IPS DF 19.7 (cell line): ENCODE measurements around the gene MXRA7.

Experiments used
- DNase-seq: peaks from one replicate; pipeline ENCODE4 v3.0.0-alpha.2; 2013; ENCODE audit warnings: low read depth, low spot score

The MXRA7 gene

GRCh38 chr17:76677406-76677805 is 33.4 kb downstream of the MXRA7 start:
- DNase-seq: no peak

GRCh38 chr17:76676629-76677028 is 34.1 kb downstream of the MXRA7 start:
- DNase-seq: no peak

GRCh38 chr17:76675648-76676047 is 35.1 kb downstream of the MXRA7 start:
- no peak for DNase-seq

GRCh38 chr17:76674600-76674999 is 36.2 kb downstream of the MXRA7 start:
- no peak for DNase-seq

GRCh38 chr17:76673729-76674128 is 37.0 kb downstream of the MXRA7 start:
- no peak for DNase-seq

- no peak for DNase-seq
These were observed 37.9 kb downstream of the MXRA7 start for GRCh38 chr17:76672892-76673291.

GRCh38 chr17:76672270-76672851 is 38.4 kb downstream of the MXRA7 start:
- DNase-seq: no peak

GRCh38 chr17:76671912-76672262 is 38.9 kb downstream of the MXRA7 start:
- no peak for DNase-seq

GRCh38 chr17:76671123-76671911 is 39.4 kb downstream of the MXRA7 start:
- DNase-seq: peak; percentile 100

GRCh38 chr17:76670718-76671122 is 40.0 kb downstream of the MXRA7 start:
- DNase-seq: no peak

- DNase-seq: no peak
These were observed 40.6 kb downstream of the MXRA7 start for GRCh38 chr17:76670020-76670717.

- DNase-seq: no peak
These were observed 42.8 kb downstream of the MXRA7 start for GRCh38 chr17:76667786-76668453.

- DNase-seq: no peak
These were observed 43.3 kb downstream of the MXRA7 start for GRCh38 chr17:76667491-76667755.

- DNase-seq: no peak
These were observed 50.1 kb downstream of the MXRA7 start for GRCh38 chr17:76660656-76661042.

- no peak for DNase-seq
These were observed 50.7 kb downstream of the MXRA7 start for GRCh38 chr17:76659928-76660655.

- DNase-seq: no peak
These were observed 52.5 kb downstream of the MXRA7 start for GRCh38 chr17:76658242-76658662.

GRCh38 chr17:76657505-76658241 is 53.1 kb downstream of the MXRA7 start:
- DNase-seq: no peak

- no peak for DNase-seq
These were observed 56.4 kb downstream of the MXRA7 start for GRCh38 chr17:76654408-76654807.

- DNase-seq: no peak
These were observed 60.3 kb downstream of the MXRA7 start for GRCh38 chr17:76650504-76650903.

- no peak for DNase-seq
These were observed 64.1 kb downstream of the MXRA7 start for GRCh38 chr17:76646712-76647111.

- DNase-seq: no peak
These were observed 65.3 kb downstream of the MXRA7 start for GRCh38 chr17:76645481-76645880.
